ENCODE results near the gene CTPS1. TPM values are rescaled to one million over a fixed set of nuclear protein-coding genes. Genes with fewer than 3 reads are reported as not detected.

The CTPS1 gene
- total RNA-seq (2021; ENCODE audit: unreplicated experiment), result 166 TPM
- 83.3 TPM for polyA plus RNA-seq (2012; ENCODE audit: insufficient read length)
- percentile 98 among the genes with signal in this experiment for Bru-seq, nascent RNA
- percentile 98 among the genes with signal in this experiment for BruChase-seq, experiment 1, labeled RNA remaining after a 2-hour chase
- percentile 97 among the genes with signal in this experiment for BruChase-seq, experiment 2, labeled RNA remaining after a 6-hour chase
- long read RNA-seq, full-length matches to known transcripts, result 267 of 529 reads
- long read RNA-seq, partial matches to known transcripts, result 35 of 529 reads
- long read RNA-seq, other reads (novel, unspliced or antisense), result 227 of 529 reads

GRCh38 chr1:40979241-40980067 is at the start of gene CTPS1:
Gene CTPS1 (plus strand): TSS chr1:40979696. CDS start chr1:40983291, 3,595 bp downstream.
- in situ Hi-C loops (cut with HindIII; ENCODE audit: low pct_unique_long_range_greater_than_20kb, low sequenced_read_pairs), result no loop called here
- ChIA-PET CTCF (interaction anchor here (0.7 to 1.0 kb wide), 3 partner anchors 31 to 454 kb away, joined by 5 to 7 read pairs (median 7); no protein-coding TSS in a partner anchor), POLR2A (interaction anchor here (0.6 to 1.4 kb wide), 9 partner anchors 9 to 288 kb away, joined by 3 to 9 read pairs (median 3); partner anchors contain the start of genes CITED4 and NFYC)
- Histone ChIP-seq H3K4me3 (ENCODE audit: low read depth in 2 of 2, low read length in 2 of 2) (peak within 1 kb of the TSS; percentile 80 to 93), H3K9me3 (ENCODE audit: control insufficient read depth, insufficient read depth, low read depth, low read length) (no peaks in the 10 kb centered on the region), H3K36me3 (ENCODE audit: control insufficient read depth, insufficient read depth, low read length) (peaks cover 18% of the 10 kb centered on the region), H3K4me1 (ENCODE audit: control insufficient read depth, insufficient read depth, low read length) (peaks cover 58% of the 10 kb centered on the region), H3K27ac (ENCODE audit: low read length) (peak within 1 kb of the TSS; percentile 95), H3K27me3 (ENCODE audit: control insufficient read depth, insufficient read depth, low read length) (no peaks in the 10 kb centered on the region)
- intact Hi-C loops (cut with micrococcal nuclease; ENCODE audit: unreplicated experiment), result no loop called here
- peak; percentile 68 for DNase-seq (ENCODE audit: low read depth, low spot score)
- TF ChIP-seq POLR2AphosphoS5 (IDR thresholded peaks at IDR 0.05; ENCODE audit: low read depth, low read length), result peak; percentile 97
- peak; percentile 32; the same call in 1 of the 2 replicates for TF ChIP-seq CTCF (IDR thresholded peaks at IDR 0.05)
- peak; percentile 61; the same call in 1 of the 2 replicates for TF ChIP-seq TCF7L2 (IDR thresholded peaks at IDR 0.05; ENCODE audit: low read depth, low read length)
- no peak; the same call in 1 of the 2 replicates for TF ChIP-seq SIN3A (IDR thresholded peaks at IDR 0.05; ENCODE audit: borderline replicate concordance, insufficient read depth, low read depth, low read length)
- ATAC-seq, result peak; percentile 90
- BruUV-seq (replicated peaks), result no TSS peak

DNA sequence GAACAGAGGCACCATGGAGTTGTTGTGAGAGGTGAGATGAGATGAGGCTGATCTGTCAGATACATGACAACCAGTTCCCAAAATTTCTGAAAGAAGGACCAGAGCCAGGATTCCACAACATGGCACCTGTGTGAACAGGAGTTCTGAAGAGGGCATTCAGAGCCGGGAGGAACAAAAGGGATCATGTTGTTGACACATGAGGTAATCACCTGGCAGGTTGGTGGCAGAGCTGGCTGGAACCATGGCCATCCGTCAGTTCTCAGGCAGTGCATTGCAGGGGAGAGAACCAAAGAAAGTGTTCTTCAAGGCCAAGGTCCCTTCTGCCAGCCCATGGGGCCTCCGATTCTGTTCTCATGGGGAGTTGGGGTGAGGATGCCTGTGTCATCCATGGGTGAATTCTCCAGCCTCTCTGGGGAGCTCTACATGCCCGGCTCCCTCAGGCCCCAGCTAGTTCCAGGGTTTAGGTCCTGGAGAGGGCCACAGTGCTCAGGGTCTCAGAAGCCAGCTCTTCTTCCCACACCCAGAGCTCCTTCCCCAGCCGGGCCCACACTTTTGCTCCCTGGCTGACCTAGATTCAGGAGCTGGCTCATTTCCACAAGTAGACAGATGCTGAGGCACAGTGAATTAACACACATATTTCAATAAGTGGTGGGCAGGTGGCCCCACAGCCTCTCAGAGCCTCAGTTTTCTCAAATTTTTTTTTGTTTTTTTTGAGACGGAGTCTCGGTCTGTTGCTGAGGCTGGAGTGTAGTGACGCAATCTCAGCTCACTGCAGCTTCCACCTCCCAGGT is 49.1 kb upstream of the CTPS1 start:
- ChIA-PET POLR2A (no interaction called here), CTCF (no interaction called here)
- intact Hi-C loops (cut with micrococcal nuclease; ENCODE audit: unreplicated experiment) (no loop called here), in situ Hi-C loops (cut with HindIII; ENCODE audit: low pct_unique_long_range_greater_than_20kb, low sequenced_read_pairs) (no loop called here)
- Histone ChIP-seq H3K27me3 (ENCODE audit: control insufficient read depth, insufficient read depth, low read length) (no peaks in the 10 kb centered on the region), H3K9me3 (ENCODE audit: control insufficient read depth, insufficient read depth, low read depth, low read length) (no peaks in the 10 kb centered on the region), H3K36me3 (ENCODE audit: control insufficient read depth, insufficient read depth, low read length) (no peaks in the 10 kb centered on the region), H3K27ac (ENCODE audit: low read length) (peak overlapping the region; percentile 46; the same call in 1 of the 2 replicates), H3K4me3 (ENCODE audit: low read depth in 2 of 2, low read length in 2 of 2) (no peak overlapping the region), H3K4me1 (ENCODE audit: control insufficient read depth, insufficient read depth, low read length) (peaks cover 23% of the 10 kb centered on the region)
- no TSS peak for BruUV-seq (replicated peaks)
- TF ChIP-seq SIN3A (IDR thresholded peaks at IDR 0.05; ENCODE audit: borderline replicate concordance, insufficient read depth, low read depth, low read length), result no peak
- no peak for TF ChIP-seq REST (IDR thresholded peaks at IDR 0.05; ENCODE audit: insufficient read depth in 1 of 2, low read depth in 2 of 2, low read length in 1 of 2)
- TF ChIP-seq TCF7L2 (IDR thresholded peaks at IDR 0.05; ENCODE audit: low read depth, low read length), result no peak
- TF ChIP-seq CTCF (IDR thresholded peaks at IDR 0.05), result no peak
- TF ChIP-seq POLR2AphosphoS5 (IDR thresholded peaks at IDR 0.05; ENCODE audit: low read depth, low read length), result no peak
- no peak for DNase-seq (ENCODE audit: low read depth, low spot score)
- ATAC-seq, result no peak

All from Panc1 (cell line).